22Rv1 (cell line): ENCODE data around the gene NRDE2.

Experiments used
- ZFX ChIP-seq: fragments of 450-650 bp; IDR thresholded peaks from 2 replicates; pipeline ENCODE4 v1.6.1; 2017; ENCODE audit warnings: antibody characterized with exemption, borderline replicate concordance
- TF ChIP-seq, protein P1 (sequence below): fragments of 450-650 bp; IDR thresholded peaks from 2 replicates; pipeline ENCODE4 v1.5.1; 2017; ENCODE audit warnings: mild to moderate bottlenecking

DNA sequence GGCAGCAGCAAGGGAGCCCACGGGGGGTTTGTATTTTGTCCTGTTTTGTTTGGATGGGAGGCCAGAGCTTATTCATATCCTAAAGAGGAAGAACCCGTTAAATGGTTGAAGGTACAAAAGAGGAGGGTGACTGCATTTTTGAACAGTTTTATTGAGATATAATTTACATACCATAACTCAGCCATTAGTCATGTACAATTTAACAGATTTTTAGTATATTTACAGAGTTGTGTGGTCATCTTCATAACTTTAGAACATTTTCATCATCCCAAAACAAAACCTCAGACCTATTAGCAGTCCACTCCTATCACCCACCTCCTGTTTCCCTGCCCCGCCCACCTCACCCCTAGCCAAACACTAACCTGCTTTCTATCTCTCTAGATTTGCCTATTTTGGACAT lies 12.6 kb downstream of the NRDE2 start:
- TF ChIP-seq, protein P1, sequence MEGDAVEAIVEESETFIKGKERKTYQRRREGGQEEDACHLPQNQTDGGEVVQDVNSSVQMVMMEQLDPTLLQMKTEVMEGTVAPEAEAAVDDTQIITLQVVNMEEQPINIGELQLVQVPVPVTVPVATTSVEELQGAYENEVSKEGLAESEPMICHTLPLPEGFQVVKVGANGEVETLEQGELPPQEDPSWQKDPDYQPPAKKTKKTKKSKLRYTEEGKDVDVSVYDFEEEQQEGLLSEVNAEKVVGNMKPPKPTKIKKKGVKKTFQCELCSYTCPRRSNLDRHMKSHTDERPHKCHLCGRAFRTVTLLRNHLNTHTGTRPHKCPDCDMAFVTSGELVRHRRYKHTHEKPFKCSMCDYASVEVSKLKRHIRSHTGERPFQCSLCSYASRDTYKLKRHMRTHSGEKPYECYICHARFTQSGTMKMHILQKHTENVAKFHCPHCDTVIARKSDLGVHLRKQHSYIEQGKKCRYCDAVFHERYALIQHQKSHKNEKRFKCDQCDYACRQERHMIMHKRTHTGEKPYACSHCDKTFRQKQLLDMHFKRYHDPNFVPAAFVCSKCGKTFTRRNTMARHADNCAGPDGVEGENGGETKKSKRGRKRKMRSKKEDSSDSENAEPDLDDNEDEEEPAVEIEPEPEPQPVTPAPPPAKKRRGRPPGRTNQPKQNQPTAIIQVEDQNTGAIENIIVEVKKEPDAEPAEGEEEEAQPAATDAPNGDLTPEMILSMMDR = no peak
- no peak for TF ChIP-seq ZFX
